H1 (cell line): ENCODE data around the gene NDUFS5.

Source experiments
- BCL11A ChIP-seq, 2 experiments: IDR thresholded peaks; one replicate each; pipeline ENCODE4 v1.6.1; 2011; ENCODE audit warnings: low read depth in 2 of 2, low read length in 2 of 2, mild to moderate bottlenecking in 2 of 2
- NRF1 ChIP-seq: IDR thresholded peaks from 2 replicates; pipeline ENCODE4 v1.6.1; 2011; ENCODE audit warnings: mild to moderate bottlenecking, low read depth, low read length, improper control_type of control experiment
- POLR2A ChIP-seq, 2 experiments: IDR thresholded peaks; 1 replicate in 1 of 2; 2 replicates in 1 of 2; pipeline ENCODE4 v1.6.1; 2011; ENCODE audit warnings: low read depth in 2 of 2, low read length in 2 of 2, mild to moderate bottlenecking in 2 of 2; ENCODE audit errors: control extremely low read depth in 1 of 2
- RNF2 ChIP-seq: fragments of 200-900, 300-1000 bp; sonication (generic); IDR thresholded peaks from 2 replicates; pipeline ENCODE4 v1.7.1; 2016; ENCODE audit warnings: borderline replicate concordance, low read depth, mild to moderate bottlenecking, antibody characterized with exemption, low read length; ENCODE audit not compliant: poor library complexity, severe bottlenecking; ENCODE audit errors: missing control alignments
- TF ChIP-seq, protein P1 (sequence below), 3 experiments: IDR thresholded peaks; 1 replicate in 2 of 3; 2 replicates in 1 of 3; pipeline versions ENCODE4 v1.5.1 to v1.6.1; 2011; ENCODE audit warnings: low read length in 3 of 3, mild to moderate bottlenecking in 3 of 3, inconsistent platforms in 2 of 3, low read depth in 1 of 3, moderate library complexity in 1 of 3; ENCODE audit not compliant: insufficient read depth in 1 of 3; ENCODE audit errors: control extremely low read depth in 1 of 3

DNA sequence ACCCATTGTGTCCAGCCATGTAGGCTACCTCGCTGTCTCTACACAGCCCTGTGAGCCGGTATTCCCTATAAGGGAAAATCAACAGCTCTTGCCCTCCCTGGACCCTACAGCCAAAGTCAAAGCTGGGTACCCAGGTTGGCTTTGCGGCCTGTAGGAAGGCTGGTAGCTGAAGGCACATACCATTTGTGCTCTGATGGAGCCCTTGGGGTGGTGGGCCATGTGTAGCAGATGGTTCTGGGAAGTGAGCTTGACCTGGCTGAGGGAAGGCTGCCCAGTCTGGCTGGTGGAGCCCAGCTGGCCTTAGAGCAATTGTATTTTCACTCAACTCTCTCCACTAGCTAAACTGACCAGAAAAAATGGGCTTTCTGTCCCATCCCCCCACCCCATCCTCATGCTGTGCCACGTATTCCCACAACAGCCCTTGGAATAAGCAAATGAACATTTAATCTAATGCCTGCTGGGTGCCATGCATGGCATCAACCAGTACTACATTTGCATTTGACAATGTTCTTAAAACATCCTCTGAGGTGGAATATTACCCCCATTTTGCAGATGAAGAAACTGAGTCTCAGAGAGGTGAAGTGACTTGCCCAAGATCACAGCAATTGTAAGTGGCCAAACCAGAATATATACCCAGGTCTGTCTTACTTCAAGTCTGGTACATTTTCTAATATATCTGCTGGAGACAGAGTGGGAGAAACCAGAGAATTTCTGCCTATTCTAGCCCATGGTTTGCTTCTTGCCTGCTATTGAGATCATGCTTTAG lies 56.8 kb downstream of the NDUFS5 start:
- TF ChIP-seq BCL11A (IDR thresholded peaks at IDR 0.05; ENCODE audit: low read depth in 2 of 2, low read length in 2 of 2): no peak
- no peak for TF ChIP-seq POLR2A (IDR thresholded peaks at IDR 0.05; ENCODE audit: control extremely low read depth in 1 of 2, low read depth in 2 of 2, low read length in 2 of 2)
- TF ChIP-seq, protein P1, sequence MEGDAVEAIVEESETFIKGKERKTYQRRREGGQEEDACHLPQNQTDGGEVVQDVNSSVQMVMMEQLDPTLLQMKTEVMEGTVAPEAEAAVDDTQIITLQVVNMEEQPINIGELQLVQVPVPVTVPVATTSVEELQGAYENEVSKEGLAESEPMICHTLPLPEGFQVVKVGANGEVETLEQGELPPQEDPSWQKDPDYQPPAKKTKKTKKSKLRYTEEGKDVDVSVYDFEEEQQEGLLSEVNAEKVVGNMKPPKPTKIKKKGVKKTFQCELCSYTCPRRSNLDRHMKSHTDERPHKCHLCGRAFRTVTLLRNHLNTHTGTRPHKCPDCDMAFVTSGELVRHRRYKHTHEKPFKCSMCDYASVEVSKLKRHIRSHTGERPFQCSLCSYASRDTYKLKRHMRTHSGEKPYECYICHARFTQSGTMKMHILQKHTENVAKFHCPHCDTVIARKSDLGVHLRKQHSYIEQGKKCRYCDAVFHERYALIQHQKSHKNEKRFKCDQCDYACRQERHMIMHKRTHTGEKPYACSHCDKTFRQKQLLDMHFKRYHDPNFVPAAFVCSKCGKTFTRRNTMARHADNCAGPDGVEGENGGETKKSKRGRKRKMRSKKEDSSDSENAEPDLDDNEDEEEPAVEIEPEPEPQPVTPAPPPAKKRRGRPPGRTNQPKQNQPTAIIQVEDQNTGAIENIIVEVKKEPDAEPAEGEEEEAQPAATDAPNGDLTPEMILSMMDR (IDR thresholded peaks at IDR 0.05; ENCODE audit: control extremely low read depth in 1 of 3, insufficient read depth in 1 of 3, low read depth in 1 of 3, low read length in 3 of 3): no peak
- no peak for TF ChIP-seq NRF1
- TF ChIP-seq RNF2: no peak
